ENCODE measurements around the gene SCD5.

The SCD5 gene

DNA sequence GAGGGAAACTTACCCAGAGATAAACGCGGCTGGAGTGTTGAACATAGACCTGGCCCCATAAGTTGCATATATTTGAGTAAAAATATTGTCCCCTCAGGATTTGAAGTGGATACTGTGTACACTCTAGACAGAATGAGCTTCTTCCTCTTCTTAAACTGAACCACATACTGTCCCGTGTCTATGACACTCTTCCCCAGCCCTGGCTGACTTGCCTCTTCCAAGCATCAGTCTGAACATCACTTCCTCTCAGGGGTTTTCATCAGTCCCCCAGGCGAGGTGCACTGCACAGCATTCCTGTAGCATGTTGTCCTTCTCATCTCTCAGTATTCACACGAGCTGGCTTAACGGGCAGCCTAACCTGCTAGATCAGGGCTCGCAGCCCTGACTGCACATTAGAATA is 156.3 kb downstream of the SCD5 start:
- in situ Hi-C loops (cut with HindIII; ENCODE audit: low sequenced_read_pairs) = no loop called here

DNA sequence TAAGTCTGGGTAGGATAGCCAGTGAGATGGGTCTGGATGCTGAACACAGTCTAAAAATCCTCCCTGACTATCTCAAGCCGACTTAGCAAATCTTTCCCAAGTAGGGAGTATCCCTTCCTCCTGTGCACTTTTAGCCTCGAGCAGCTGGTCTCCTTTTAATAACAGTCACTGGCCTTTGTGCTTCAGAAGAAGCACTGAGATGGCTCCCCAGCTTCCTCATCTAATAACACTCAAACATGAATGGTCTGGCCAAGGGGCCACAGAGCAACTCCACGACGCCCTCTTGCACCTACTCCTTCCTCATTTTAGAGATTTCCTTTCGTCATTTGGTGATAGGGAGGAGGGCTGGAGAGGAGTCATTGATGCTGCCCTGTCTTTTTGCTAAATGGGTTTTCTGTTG is 158.1 kb downstream of the SCD5 start:
- in situ Hi-C loops (cut with HindIII; ENCODE audit: low sequenced_read_pairs) = no loop called here

GRCh38 chr4:82639971-82640370 is 158.6 kb downstream of the SCD5 start:
- in situ Hi-C loops (cut with HindIII; ENCODE audit: low sequenced_read_pairs) = no loop called here

- in situ Hi-C loops (cut with HindIII; ENCODE audit: low sequenced_read_pairs) = no loop called here
Measured at GRCh38 chr4:82638479-82638878, 160.1 kb downstream of the SCD5 start.

GRCh38 chr4:82630079-82630478 is 168.5 kb downstream of the SCD5 start:
- in situ Hi-C loops (cut with HindIII; ENCODE audit: low sequenced_read_pairs) = no loop called here

GRCh38 chr4:82629238-82630000 is 169.2 kb downstream of the SCD5 start:
- in situ Hi-C loops (cut with HindIII; ENCODE audit: low sequenced_read_pairs) = no loop called here

DNA sequence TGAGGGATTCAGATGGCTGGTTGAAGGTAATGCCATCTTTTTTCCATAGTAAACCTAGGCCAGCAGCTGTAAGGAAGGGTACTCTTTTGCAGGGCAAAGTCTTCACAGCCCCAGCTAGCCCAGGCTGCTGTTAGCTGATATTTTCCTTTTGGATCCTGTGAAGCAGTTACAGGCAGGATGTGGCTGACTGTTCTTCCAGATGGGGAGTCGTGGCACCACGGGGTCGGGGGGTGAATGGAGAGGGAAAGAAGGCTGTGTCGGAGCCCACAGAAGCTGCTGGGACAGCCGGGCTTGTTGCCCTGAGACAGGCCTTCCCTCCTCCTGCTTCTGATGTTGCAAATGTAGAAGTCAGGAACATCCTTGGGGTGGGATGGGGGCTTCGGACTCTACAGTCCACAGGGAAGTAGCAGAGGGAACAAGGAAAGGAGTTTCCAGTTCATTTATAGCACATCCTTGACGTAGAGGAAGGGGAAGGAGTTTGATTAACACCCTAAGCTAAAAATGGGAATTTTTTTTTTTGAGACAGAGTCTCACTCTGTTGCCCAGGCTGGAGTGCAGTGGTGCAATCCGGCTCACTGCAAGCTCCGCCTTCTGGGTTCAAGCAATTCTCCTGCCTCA is 172.2 kb downstream of the SCD5 start:
- in situ Hi-C loops (cut with HindIII; ENCODE audit: low sequenced_read_pairs) = no loop called here

GRCh38 chr4:82624819-82625218 is 173.8 kb downstream of the SCD5 start:
- in situ Hi-C loops (cut with HindIII; ENCODE audit: low sequenced_read_pairs) = no loop called here

DNA sequence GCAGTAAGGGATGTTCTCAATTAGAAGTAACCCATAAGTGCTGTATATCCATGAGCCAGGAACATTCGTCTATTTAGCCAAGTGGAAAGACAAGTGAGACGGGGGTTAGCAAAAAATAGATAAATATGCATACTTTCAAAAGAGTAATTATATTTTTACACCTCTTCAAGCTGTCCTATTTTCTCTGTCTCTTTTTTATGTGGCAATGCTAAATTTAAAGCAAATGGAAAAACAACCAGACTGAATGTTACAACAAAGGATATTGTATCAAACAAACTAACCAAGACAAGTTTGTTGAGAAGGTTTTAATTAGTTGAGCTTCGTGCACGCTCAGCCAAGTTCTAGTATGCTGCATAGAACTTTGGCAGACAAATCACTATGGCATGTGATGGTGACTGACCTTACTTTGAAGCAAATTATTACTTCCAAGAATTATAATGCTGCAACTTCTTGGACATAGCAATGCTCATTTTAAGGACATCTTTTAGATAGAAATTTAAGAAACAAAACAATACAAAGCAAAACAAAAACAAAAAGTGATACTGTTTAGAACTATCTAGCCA is 175.4 kb downstream of the SCD5 start:
- in situ Hi-C loops (cut with HindIII; ENCODE audit: low sequenced_read_pairs) = no loop called here

GRCh38 chr4:82621251-82621650 is 177.3 kb downstream of the SCD5 start:
- in situ Hi-C loops (cut with HindIII; ENCODE audit: low sequenced_read_pairs) = no loop called here

- in situ Hi-C loops (cut with HindIII; ENCODE audit: low sequenced_read_pairs) = no loop called here
Measured at GRCh38 chr4:82620126-82620735, 178.4 kb downstream of the SCD5 start.

- in situ Hi-C loops (cut with HindIII; ENCODE audit: low sequenced_read_pairs) = no loop called here
Measured at GRCh38 chr4:82618103-82618720, 180.4 kb downstream of the SCD5 start.

DNA sequence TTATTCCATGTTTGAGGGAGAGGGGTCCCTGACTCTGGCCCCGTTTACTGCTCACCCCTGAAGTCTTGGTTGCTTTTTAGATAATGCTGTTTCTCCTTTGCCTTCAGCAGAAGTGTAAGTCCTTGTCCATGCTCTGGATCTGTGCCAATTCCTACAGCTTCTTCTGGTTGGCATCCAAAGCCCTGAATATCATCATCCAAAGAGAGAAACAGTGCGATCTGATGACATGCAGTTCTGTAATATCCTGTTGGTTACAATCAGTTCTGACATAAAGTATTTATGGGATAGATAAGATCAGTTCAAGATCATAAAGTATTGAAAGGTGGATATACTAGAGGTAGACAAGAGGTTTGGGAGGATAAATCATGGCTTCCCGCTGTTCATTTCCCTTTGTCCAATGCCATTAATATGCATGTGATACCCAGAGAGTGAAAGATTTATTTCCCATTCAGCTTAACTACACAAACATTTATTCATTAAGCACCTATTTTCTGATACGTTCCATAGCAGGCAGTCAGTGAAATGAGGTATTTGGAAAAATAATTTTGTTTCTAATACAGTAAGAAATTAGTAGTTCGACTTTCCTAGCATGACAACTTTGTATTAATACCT is 183.7 kb downstream of the SCD5 start:
- in situ Hi-C loops (cut with HindIII; ENCODE audit: low sequenced_read_pairs) = no loop called here

DNA sequence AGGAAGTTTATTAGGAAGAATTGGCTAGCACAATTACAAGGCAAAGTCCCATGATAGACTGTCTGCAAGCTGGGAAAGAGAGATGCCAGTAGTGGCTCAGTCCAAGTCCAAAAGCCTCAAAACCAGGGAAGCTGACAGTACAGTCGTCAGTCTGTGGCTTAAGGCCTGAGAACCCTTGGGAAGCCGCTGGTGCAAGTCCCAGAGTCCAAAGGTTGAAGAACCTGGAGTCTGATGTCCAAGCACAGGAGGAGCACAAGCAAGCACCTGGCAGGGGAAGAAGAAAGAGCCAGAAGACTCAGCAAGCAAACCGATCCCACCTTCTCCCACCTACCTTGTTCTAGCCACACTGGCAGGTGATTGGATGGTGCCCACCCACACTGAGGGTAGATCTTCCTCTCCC is 185.5 kb downstream of the SCD5 start:
- in situ Hi-C loops (cut with HindIII; ENCODE audit: low sequenced_read_pairs) = no loop called here

DNA sequence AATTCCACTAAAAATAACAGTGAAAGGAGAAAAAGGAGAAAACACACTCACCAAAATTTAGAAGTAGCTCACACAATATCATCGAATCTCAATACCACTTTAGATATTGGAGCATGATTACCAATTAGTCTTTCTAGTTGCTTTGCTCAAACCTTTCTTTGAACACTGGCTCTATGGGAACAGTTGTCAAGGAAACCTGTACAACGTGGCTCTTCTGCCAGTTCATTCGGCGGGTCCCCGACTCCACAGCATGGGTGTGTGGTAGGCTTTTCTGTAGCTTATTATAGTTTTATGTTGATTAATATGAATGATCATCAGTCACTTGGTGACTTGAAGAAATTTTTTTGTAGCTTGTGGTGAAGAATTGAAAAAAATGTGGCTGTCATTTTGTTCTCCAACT is 186.6 kb downstream of the SCD5 start:
- in situ Hi-C loops (cut with HindIII; ENCODE audit: low sequenced_read_pairs) = no loop called here

DNA sequence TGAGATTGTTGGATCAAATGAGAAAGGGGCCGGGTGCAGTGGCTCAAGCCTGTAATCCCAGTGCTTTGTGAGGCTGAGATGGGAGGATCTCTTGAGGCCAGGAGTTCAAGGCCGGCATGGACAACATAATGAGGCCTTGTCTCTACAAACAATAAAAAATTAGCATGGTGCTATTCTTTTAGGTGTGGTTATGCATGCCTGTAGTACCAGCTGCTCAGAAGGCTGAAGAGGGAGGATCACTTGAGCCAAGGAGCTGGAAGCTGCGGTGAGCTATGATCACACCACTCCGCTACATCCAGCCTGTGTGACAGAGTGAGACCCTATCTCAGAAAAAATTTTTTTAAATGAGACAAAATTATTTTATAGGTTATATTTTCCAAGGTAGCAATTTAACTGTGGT is 187.1 kb downstream of the SCD5 start:
- in situ Hi-C loops (cut with HindIII; ENCODE audit: low sequenced_read_pairs) = no loop called here

GRCh38 chr4:82610041-82610440 is 188.6 kb downstream of the SCD5 start:
- in situ Hi-C loops (cut with HindIII; ENCODE audit: low sequenced_read_pairs) = no loop called here

GRCh38 chr4:82606622-82607021 is 192.0 kb downstream of the SCD5 start:
- in situ Hi-C loops (cut with HindIII; ENCODE audit: low sequenced_read_pairs) = no loop called here

- in situ Hi-C loops (cut with HindIII; ENCODE audit: low sequenced_read_pairs) = no loop called here
Measured at GRCh38 chr4:82604522-82604921, 194.1 kb downstream of the SCD5 start.

DNA sequence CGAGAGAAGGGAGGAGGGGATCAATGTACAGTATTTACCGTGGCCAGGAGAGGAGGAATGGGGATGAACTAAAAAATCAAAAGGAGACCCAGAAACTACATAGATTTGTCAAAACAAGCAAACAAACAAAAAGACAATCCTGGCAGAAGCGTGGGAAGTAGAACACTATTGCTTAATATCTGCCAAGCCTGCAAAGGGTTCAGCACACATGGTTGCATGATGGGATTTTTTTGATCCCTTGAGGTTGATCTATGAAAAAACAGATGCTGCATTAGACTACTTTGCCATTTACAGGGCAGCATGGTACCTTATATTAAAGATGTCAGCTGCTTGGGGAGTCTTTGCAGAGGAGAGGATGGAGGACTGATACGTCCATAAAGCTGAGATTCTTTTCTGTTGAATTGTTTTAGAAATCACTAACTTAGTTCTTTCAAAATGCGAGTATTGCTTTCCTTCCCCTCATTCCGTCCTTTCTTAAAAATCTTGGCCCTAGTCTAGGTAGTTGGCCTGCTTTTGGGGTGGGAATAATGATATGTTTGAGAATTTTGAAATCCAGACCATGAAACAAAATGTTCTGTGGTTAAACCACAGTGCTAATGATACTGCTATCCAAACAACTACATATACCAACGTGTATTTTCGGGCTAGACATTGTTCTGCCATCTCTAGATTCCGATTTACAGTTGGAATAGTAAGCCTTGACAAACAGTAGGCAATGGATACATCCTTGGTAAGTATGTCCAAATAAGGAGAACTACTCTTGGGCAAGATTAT is 197.2 kb downstream of the SCD5 start:
- in situ Hi-C loops (cut with HindIII; ENCODE audit: low sequenced_read_pairs) = no loop called here

Measured in DLD1 (cell line).